A673 (cell line): ENCODE measurements around the gene RAB3B. TPM values are rescaled to one million over a fixed set of nuclear protein-coding genes. Genes with fewer than 3 reads are reported as not detected.

Experiments used
- BruUV-seq: library from RNA; stranded (reverse); fragments of 400-500 nt; replicated peaks from 2 replicates; lab custom pipeline; 2021; lab: Mats Ljungman, UMichigan
- CTCF ChIA-PET: fragments of 300-600 bp; sonication (Branson Sonifier 250); formaldehyde crosslinking; loops from one replicate; lab custom pipeline; 2022; ENCODE audit warnings: antibody characterized with exemption; lab: Charles Lee
- POLR2A ChIA-PET: fragments of 300-600 bp; sonication (Branson Sonifier 250); formaldehyde crosslinking; loops from one replicate; lab custom pipeline; 2022; ENCODE audit warnings: antibody characterized with exemption; ENCODE audit not compliant: low non-redundant PET; lab: Charles Lee
- DNase-seq: peaks from one replicate; pipeline ENCODE4 v3.0.0-alpha.2; 2015; ENCODE audit warnings: low spot score
- H3K27ac ChIP-seq: fragments of 200-600 bp; sonication (generic); 2 replicates; pipeline ENCODE4 v1.5.1; 2016; ENCODE audit warnings: mixed run types, low read depth, mild to moderate bottlenecking, mixed read lengths, antibody characterized with exemption, low read length; ENCODE audit not compliant: poor library complexity, severe bottlenecking
- H3K27me3 ChIP-seq: fragments of 200-600 bp; sonication (generic); replicated peaks from 2 replicates; pipeline ENCODE4 v1.6.1; 2017; ENCODE audit warnings: mixed run types, low read depth, mild to moderate bottlenecking, mixed read lengths, antibody characterized with exemption, low read length; ENCODE audit not compliant: insufficient read depth, poor library complexity
- H3K36me3 ChIP-seq: fragments of 200-600 bp; sonication (generic); 2 replicates; pipeline ENCODE4 v1.6.1; 2016; ENCODE audit warnings: mixed run types, mild to moderate bottlenecking, mixed read lengths, antibody characterized with exemption, low read length; ENCODE audit not compliant: insufficient read depth, poor library complexity, severe bottlenecking
- H3K4me1 ChIP-seq: fragments of 200-600 bp; sonication (generic); 2 replicates; pipeline ENCODE4 v1.6.1; 2017; ENCODE audit warnings: mixed run types, mild to moderate bottlenecking, mixed read lengths, antibody characterized with exemption, low read length; ENCODE audit not compliant: insufficient read depth, poor library complexity, severe bottlenecking
- H3K4me3 ChIP-seq: fragments of 200-600 bp; sonication (generic); 2 replicates; pipeline ENCODE4 v1.5.1; 2016; ENCODE audit warnings: low read depth, mixed run types, mild to moderate bottlenecking, mixed read lengths, low read length; ENCODE audit not compliant: poor library complexity, severe bottlenecking
- H3K9me3 ChIP-seq: fragments of 200-600 bp; sonication (generic); 2 replicates; pipeline ENCODE4 v1.6.1; 2016; ENCODE audit warnings: mixed run types, low read depth, mild to moderate bottlenecking, mixed read lengths, antibody characterized with exemption, low read length; ENCODE audit not compliant: poor library complexity, severe bottlenecking
- EZH2 ChIP-seq: fragments of 200-600 bp; sonication (generic); IDR thresholded peaks from 2 replicates; pipeline ENCODE4 v1.6.1; 2017; ENCODE audit warnings: borderline replicate concordance, low read depth, mild to moderate bottlenecking, mixed read lengths, antibody characterized with exemption, low read length; ENCODE audit not compliant: poor library complexity, severe bottlenecking
- intact Hi-C: fragments of 100-400 bp; cut with micrococcal nuclease; formaldehyde crosslinking; loops from one replicate; pipeline ENCODE4 v1.10.0; 2022; ENCODE audit not compliant: unreplicated experiment
- total RNA-seq: library from RNA; stranded (reverse); gene quantifications from 2 replicates; pipeline ENCODE4 v1.2.3, GENCODE V29; 2021
- TF ChIP-seq, protein P1 (sequence below): fragments of 300-800, 200-600 bp; sonication (generic); conservative IDR thresholded peaks from 2 replicates; pipeline ENCODE4 v1.5.1; 2017; ENCODE audit warnings: low read depth, mild to moderate bottlenecking, antibody characterized with exemption, low read length, moderate library complexity, mixed read lengths

Gene RAB3B
- total RNA-seq, 1 experiment from 2014 or later = 25.5 TPM

DNA sequence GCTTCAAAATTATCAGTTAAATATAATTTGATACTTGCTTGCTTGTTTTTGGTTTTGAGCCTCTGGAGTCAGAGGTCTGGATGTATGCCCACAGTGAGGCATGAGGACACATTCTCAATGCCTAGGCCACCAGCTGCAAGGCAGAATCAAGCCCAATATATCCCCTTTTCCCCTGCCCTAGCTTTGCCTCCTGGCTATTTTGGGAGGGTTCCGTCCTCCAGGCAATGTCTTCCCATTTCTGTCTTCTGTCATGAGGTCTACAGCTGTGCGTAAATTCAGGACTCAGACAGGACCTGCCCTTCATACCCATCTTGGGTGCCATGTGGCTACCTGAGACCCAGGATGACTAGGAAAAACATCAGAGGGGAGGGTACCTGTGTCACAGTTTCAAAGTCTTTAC is 131.2 kb downstream of the RAB3B start:
- peaks cover 41% of the 10 kb centered on the region for H3K4me1 ChIP-seq
- no peak overlapping the region for H3K4me3 ChIP-seq
- no TSS peak for BruUV-seq
- DNase-seq = no peak
- peaks cover 32% of the 10 kb centered on the region for H3K36me3 ChIP-seq
- ChIA-PET CTCF (no interaction called here), POLR2A (interaction anchor here (0.7 kb wide), 1 partner anchor 107 kb away, joined by 3 read pairs; no protein-coding TSS in a partner anchor)
- TF ChIP-seq, protein P1, sequence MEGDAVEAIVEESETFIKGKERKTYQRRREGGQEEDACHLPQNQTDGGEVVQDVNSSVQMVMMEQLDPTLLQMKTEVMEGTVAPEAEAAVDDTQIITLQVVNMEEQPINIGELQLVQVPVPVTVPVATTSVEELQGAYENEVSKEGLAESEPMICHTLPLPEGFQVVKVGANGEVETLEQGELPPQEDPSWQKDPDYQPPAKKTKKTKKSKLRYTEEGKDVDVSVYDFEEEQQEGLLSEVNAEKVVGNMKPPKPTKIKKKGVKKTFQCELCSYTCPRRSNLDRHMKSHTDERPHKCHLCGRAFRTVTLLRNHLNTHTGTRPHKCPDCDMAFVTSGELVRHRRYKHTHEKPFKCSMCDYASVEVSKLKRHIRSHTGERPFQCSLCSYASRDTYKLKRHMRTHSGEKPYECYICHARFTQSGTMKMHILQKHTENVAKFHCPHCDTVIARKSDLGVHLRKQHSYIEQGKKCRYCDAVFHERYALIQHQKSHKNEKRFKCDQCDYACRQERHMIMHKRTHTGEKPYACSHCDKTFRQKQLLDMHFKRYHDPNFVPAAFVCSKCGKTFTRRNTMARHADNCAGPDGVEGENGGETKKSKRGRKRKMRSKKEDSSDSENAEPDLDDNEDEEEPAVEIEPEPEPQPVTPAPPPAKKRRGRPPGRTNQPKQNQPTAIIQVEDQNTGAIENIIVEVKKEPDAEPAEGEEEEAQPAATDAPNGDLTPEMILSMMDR = no peak
- TF ChIP-seq EZH2 = no peak
- intact Hi-C loops = no loop called here
- no peaks in the 10 kb centered on the region for H3K9me3 ChIP-seq
- H3K27ac ChIP-seq = no peak overlapping the region
- H3K27me3 ChIP-seq = no peaks in the 10 kb centered on the region

DNA sequence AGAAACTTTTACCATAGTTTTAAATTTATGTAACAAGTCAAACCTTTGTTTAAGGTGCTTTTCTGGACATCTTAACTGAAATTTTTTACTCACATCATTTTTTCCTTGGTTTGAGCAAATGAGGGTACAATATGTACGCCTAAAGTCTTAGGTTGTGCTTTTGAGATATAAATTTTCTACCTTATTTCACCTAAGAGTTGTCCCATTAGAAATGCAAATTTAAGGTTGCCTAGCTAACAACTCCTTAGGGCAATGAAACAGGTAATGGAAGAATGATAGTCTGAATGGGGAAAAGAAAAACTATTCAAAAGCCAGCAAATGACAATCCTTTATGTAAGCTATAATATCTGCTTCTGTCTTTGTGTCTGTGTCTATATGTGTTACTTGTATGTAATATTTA is 131.6 kb downstream of the RAB3B start:
- TF ChIP-seq, protein P1 = no peak
- no peak for TF ChIP-seq EZH2
- Histone ChIP-seq H3K4me1 (peaks cover 41% of the 10 kb centered on the region), H3K4me3 (no peak overlapping the region), H3K27me3 (no peaks in the 10 kb centered on the region), H3K9me3 (no peaks in the 10 kb centered on the region), H3K36me3 (peaks cover 30% of the 10 kb centered on the region), H3K27ac (no peak overlapping the region)
- DNase-seq = no peak
- no TSS peak for BruUV-seq
- ChIA-PET POLR2A (interaction anchor here (0.7 kb wide), 1 partner anchor 107 kb away, joined by 3 read pairs; no protein-coding TSS in a partner anchor), CTCF (no interaction called here)
- intact Hi-C loops = no loop called here

Other genes starting within 250 kb of the RAB3B start
- 1,009 and 1,043 TPM in 2 replicates for gene NRDC, start 112.0 kb downstream of the RAB3B start, total RNA-seq
- gene KTI12, start 43.1 kb upstream of the RAB3B start, total RNA-seq = 12.4 and 17.1 TPM in 2 replicates
- 56.0 and 70.1 TPM in 2 replicates for gene TXNDC12, start 64.5 kb upstream of the RAB3B start, total RNA-seq
- gene BTF3L4, start 65.6 kb upstream of the RAB3B start, total RNA-seq = 84.4 and 87.0 TPM in 2 replicates
- gene ZFYVE9, start 151.4 kb upstream of the RAB3B start, total RNA-seq = 19.6 and 23.3 TPM in 2 replicates